ENCODE data around the gene THEMIS. TPM values are rescaled to one million over a fixed set of nuclear protein-coding genes. Genes with fewer than 3 reads are reported as not detected.

Gene THEMIS
- total RNA-seq, 1 experiment from 2014 or later = 0.05 TPM

DNA sequence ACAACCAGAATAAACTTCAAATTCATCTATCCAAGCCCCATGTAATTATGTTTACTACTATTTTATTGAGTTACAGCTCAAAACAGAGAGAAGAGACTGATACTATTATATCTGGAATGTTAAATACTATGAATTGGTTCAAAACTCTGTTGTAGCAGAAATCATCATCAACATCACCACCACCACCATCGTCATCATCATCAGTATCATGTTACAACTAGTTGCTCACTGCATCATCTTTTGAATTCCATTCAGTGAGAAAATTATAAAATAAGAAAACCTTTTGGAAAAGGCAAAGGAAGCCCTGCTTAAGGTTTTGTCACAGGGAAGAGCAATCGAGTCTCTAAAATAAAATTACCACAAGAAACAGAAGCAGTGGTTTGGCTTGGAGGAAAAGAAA is 36.2 kb upstream of the THEMIS start:
- POLR2A ChIA-PET = no interaction called here
- BruUV-seq (replicated peaks) = no TSS peak
- Histone ChIP-seq H3K4me1 (ENCODE audit: control insufficient read depth, insufficient read depth, low read length) (no peaks in the 10 kb centered on the region), H3K36me3 (ENCODE audit: control insufficient read depth, insufficient read depth, low read length) (no peaks in the 10 kb centered on the region), H3K27ac (ENCODE audit: low read length) (no peak overlapping the region), H3K4me3 (ENCODE audit: low read depth in 2 of 2, low read length in 2 of 2) (no peak overlapping the region), H3K9me3 (ENCODE audit: control insufficient read depth, insufficient read depth, low read depth, low read length) (peaks cover 10% of the 10 kb centered on the region; the same call in 1 of the 2 replicates), H3K27me3 (ENCODE audit: control insufficient read depth, insufficient read depth, low read length) (no peaks in the 10 kb centered on the region)
- ATAC-seq = no peak
- no peak for TF ChIP-seq POLR2AphosphoS5 (IDR thresholded peaks at IDR 0.05; ENCODE audit: low read depth, low read length)
- no peak for TF ChIP-seq SIN3A (IDR thresholded peaks at IDR 0.05; ENCODE audit: borderline replicate concordance, insufficient read depth, low read depth, low read length)
- intact Hi-C loops (cut with micrococcal nuclease; ENCODE audit: unreplicated experiment) = no loop called here
- DNase-seq (ENCODE audit: low read depth, low spot score) = no peak
- CTCF ChIA-PET = no interaction called here
- in situ Hi-C loops (cut with HindIII; ENCODE audit: low pct_unique_long_range_greater_than_20kb, low sequenced_read_pairs) = no loop called here

DNA sequence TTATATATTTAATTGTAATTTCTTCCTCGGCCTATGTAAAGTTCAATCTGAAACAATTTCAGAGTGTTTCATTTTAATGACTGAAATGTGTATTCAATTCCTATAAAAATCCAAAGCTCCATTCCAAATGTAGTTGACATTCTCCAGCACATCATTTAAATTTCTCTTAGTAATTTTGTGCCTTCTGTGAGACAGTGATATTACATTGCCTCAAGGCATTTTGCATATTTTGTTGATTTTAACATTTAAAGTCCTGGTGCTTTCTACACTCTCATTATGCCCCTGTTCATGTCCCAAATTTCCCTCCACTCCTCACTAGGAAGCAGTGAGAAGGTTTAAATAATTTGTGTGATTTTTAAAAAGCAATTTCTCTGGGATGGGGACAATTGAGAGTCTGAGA is 34.1 kb upstream of the THEMIS start:
- no peak for DNase-seq (ENCODE audit: low read depth, low spot score)
- in situ Hi-C loops (cut with HindIII; ENCODE audit: low pct_unique_long_range_greater_than_20kb, low sequenced_read_pairs) (no loop called here), intact Hi-C loops (cut with micrococcal nuclease; ENCODE audit: unreplicated experiment) (no loop called here)
- ATAC-seq = no peak
- Histone ChIP-seq H3K4me3 (ENCODE audit: low read depth in 2 of 2, low read length in 2 of 2) (no peak overlapping the region), H3K4me1 (ENCODE audit: control insufficient read depth, insufficient read depth, low read length) (no peaks in the 10 kb centered on the region), H3K36me3 (ENCODE audit: control insufficient read depth, insufficient read depth, low read length) (no peaks in the 10 kb centered on the region), H3K27ac (ENCODE audit: low read length) (no peak overlapping the region), H3K9me3 (ENCODE audit: control insufficient read depth, insufficient read depth, low read depth, low read length) (peaks cover 10% of the 10 kb centered on the region; the same call in 1 of the 2 replicates), H3K27me3 (ENCODE audit: control insufficient read depth, insufficient read depth, low read length) (no peaks in the 10 kb centered on the region)
- ChIA-PET POLR2A (no interaction called here), CTCF (no interaction called here)
- TF ChIP-seq SIN3A (IDR thresholded peaks at IDR 0.05; ENCODE audit: borderline replicate concordance, insufficient read depth, low read depth, low read length) (no peak), TCF7L2 (IDR thresholded peaks at IDR 0.05; ENCODE audit: low read depth, low read length) (no peak), POLR2AphosphoS5 (IDR thresholded peaks at IDR 0.05; ENCODE audit: low read depth, low read length) (no peak)
- TF ChIP-seq, protein P1, sequence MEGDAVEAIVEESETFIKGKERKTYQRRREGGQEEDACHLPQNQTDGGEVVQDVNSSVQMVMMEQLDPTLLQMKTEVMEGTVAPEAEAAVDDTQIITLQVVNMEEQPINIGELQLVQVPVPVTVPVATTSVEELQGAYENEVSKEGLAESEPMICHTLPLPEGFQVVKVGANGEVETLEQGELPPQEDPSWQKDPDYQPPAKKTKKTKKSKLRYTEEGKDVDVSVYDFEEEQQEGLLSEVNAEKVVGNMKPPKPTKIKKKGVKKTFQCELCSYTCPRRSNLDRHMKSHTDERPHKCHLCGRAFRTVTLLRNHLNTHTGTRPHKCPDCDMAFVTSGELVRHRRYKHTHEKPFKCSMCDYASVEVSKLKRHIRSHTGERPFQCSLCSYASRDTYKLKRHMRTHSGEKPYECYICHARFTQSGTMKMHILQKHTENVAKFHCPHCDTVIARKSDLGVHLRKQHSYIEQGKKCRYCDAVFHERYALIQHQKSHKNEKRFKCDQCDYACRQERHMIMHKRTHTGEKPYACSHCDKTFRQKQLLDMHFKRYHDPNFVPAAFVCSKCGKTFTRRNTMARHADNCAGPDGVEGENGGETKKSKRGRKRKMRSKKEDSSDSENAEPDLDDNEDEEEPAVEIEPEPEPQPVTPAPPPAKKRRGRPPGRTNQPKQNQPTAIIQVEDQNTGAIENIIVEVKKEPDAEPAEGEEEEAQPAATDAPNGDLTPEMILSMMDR (IDR thresholded peaks at IDR 0.05) = no peak
- TF ChIP-seq, protein P2, sequence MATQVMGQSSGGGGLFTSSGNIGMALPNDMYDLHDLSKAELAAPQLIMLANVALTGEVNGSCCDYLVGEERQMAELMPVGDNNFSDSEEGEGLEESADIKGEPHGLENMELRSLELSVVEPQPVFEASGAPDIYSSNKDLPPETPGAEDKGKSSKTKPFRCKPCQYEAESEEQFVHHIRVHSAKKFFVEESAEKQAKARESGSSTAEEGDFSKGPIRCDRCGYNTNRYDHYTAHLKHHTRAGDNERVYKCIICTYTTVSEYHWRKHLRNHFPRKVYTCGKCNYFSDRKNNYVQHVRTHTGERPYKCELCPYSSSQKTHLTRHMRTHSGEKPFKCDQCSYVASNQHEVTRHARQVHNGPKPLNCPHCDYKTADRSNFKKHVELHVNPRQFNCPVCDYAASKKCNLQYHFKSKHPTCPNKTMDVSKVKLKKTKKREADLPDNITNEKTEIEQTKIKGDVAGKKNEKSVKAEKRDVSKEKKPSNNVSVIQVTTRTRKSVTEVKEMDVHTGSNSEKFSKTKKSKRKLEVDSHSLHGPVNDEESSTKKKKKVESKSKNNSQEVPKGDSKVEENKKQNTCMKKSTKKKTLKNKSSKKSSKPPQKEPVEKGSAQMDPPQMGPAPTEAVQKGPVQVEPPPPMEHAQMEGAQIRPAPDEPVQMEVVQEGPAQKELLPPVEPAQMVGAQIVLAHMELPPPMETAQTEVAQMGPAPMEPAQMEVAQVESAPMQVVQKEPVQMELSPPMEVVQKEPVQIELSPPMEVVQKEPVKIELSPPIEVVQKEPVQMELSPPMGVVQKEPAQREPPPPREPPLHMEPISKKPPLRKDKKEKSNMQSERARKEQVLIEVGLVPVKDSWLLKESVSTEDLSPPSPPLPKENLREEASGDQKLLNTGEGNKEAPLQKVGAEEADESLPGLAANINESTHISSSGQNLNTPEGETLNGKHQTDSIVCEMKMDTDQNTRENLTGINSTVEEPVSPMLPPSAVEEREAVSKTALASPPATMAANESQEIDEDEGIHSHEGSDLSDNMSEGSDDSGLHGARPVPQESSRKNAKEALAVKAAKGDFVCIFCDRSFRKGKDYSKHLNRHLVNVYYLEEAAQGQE (IDR thresholded peaks at IDR 0.05; ENCODE audit: insufficient read depth in 1 of 2, low read depth in 2 of 2, low read length in 1 of 2) = no peak
- no TSS peak for BruUV-seq (replicated peaks)

DNA sequence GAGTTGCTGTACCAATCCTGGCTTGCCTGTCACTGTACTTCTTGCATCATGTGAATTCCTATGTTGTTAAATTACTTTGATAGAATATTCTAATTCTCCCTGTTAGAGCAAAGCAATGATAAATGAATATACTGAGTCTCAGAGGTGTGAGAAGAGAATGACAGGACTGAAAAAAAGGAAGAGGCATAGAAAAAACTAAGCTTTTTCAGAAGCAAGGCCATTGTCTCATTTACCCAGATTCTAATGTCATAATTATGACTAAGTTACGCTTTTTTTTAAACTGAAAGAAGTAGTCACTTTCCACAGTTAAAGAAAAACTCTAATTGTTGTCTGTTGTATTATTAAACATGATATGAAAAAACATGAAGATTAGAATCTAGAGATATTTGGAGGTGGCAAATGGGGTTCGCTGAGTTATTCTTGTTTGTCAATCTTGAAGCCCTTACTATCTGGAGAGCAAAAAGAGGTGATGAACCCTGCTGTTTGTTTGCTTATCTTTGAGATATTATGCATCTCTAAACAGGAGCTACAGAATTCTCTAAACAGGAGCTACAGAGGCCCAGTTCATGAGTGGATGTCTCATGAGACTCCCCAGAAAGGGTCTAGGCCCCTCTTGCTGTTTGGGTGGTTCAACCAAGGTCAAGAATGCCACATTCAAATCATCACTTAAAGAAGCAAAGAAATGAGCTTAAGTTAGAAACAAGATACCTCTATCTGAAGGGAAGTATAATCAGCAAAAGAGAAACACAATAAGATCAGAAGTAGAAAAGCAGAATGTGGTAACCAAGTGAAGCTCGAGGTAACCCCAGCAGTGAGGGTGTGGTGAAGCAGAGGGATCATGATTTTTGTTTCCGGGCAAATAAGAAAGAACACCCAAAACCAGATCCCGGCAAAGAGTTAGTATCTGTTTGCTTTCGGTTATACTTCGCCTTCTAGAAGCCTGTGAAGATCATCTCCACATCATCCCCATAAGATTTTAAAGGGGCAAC is 33.3 kb upstream of the THEMIS start:
- H3K36me3 ChIP-seq (ENCODE audit: control insufficient read depth, insufficient read depth, low read length) = no peaks in the 10 kb centered on the region
- H3K27me3 ChIP-seq (ENCODE audit: control insufficient read depth, insufficient read depth, low read length) = no peaks in the 10 kb centered on the region
- H3K27ac ChIP-seq (ENCODE audit: low read length) = no peak overlapping the region
- peaks cover 10% of the 10 kb centered on the region; the same call in 1 of the 2 replicates for H3K9me3 ChIP-seq (ENCODE audit: control insufficient read depth, insufficient read depth, low read depth, low read length)
- in situ Hi-C loops (cut with HindIII; ENCODE audit: low pct_unique_long_range_greater_than_20kb, low sequenced_read_pairs) (no loop called here), intact Hi-C loops (cut with micrococcal nuclease; ENCODE audit: unreplicated experiment) (no loop called here)
- POLR2A ChIA-PET = no interaction called here
- TF ChIP-seq TCF7L2 (IDR thresholded peaks at IDR 0.05; ENCODE audit: low read depth, low read length) (no peak), POLR2AphosphoS5 (IDR thresholded peaks at IDR 0.05; ENCODE audit: low read depth, low read length) (no peak), SIN3A (IDR thresholded peaks at IDR 0.05; ENCODE audit: borderline replicate concordance, insufficient read depth, low read depth, low read length) (no peak)
- TF ChIP-seq, protein P2 (IDR thresholded peaks at IDR 0.05; ENCODE audit: insufficient read depth in 1 of 2, low read depth in 2 of 2, low read length in 1 of 2) = no peak
- TF ChIP-seq, protein P1 (IDR thresholded peaks at IDR 0.05) = no peak
- BruUV-seq (replicated peaks) = no TSS peak
- no peak for ATAC-seq
- CTCF ChIA-PET = no interaction called here
- H3K4me3 ChIP-seq (ENCODE audit: low read depth in 2 of 2, low read length in 2 of 2) = no peak overlapping the region
- DNase-seq (ENCODE audit: low read depth, low spot score) = no peak
- H3K4me1 ChIP-seq (ENCODE audit: control insufficient read depth, insufficient read depth, low read length) = no peaks in the 10 kb centered on the region

Data from Panc1 (cell line).